Dermis microvascular lymphatic vessel endothelial cell (primary cell): Measurements from ENCODE around the gene RILPL1. TPM values are rescaled to one million over a fixed set of nuclear protein-coding genes. Genes with fewer than 3 reads are reported as not detected.
A peak's percentile ranks its signal among the peaks of the same experiment; 100 is the strongest.
"Not testable (repeated sequence)": the region's sequence is repeated elsewhere in the genome, so short reads cannot be mapped to it uniquely, and the experiment has no call there.

Experiments used
- DNase-seq, 2 donors: peaks; one replicate each; pipeline versions ENCODE4 v3.0.0 to v3.0.0-alpha.2; 2010; ENCODE audit warnings: low read depth in 2 of 2
- total RNA-seq: library from RNA; depleted of rRNA; stranded (reverse); fragments of >200 nt; gene quantifications from 2 replicates; pipeline ENCODE4 v1.2.1, GENCODE V29; 2014

RILPL1 gene
- total RNA-seq, 1 donor from 2014 or later: 3.1 TPM

- peak in 1 of 2 donors; percentile 19 for DNase-seq
These were observed 64.7 kb downstream of the RILPL1 start for GRCh38 chr12:123468786-123469185.

DNA sequence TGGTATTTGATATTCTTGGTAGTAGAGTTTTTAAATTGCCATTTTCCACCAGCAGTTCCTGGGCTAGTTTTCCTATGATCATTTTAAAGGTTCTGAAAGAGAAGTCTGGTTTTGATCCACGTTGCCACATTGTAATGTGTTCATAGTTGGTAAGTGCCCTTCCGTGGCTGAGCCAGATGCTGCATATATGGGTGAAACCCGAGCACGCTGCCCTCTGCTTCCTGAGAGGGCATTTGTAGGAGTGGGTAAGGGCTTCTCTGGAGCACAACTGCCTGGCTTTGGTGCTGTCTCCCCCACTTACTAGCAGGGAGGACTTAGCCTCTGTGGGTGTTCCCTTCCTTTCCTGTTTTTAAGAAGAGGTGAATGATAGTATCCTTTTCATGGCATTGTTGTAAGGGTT is 68.4 kb downstream of the RILPL1 start:
- DNase-seq: peak in 1 of 2 donors; percentile 19

DNA sequence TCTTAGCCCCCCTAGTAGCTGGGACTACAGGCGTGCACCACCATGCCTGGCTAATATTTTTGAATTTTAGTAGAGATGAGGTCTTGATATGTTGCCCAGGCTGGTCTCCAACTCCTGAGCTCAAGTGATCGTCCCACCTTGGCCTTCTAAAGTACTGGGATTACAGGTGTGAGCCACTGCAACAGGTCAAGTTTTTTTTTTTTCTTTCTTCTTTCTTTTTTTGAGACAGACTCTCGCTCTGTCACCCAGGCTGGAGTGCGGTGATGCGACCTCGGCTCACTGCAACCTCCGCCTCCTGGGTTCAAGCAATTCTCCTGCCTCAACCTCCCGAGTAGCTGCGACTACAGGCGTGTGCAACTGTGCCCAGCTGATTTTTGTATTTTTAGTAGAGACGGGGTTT is 70.3 kb downstream of the RILPL1 start:
- not testable (repeated sequence) for DNase-seq

DNA sequence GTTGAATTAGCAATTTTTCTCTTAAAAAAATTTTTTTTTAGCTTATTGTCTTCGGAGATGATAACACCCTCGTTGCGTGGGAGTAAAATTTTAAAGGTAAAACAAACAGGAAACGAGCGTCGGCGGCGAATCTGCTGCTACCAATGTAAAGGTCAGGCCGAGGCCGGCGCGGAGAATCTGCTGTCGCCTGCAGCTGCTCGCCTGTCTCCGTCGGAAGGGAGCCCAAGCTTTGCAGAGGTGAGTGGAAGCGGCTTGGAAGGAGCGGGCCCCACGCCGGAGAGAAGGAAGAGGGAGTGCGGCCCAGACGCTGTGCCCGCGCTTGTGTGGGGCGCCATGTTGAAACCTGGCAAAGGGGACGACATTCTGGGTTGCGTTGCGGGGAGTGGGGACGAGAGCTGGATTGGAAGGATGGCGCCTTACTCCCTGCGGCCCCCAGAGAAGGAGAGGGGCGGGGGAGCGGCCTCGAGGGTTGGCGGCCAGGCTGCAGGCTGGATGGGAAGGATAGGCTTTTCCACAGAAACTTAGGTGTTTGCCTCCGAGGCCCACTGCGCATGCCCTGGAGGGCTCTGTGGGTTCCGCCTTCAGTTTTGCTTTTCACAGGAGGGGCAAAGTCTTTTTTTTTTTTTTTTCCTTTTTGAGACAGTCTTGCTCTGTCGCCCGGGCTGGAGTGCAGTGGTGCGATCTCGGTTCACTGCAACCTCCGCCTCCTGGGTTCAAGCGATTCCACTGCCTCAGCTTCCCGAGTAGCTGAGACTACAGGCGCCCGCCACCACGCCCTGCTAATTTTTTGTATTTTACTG is 75.3 kb downstream of the RILPL1 start, which contains the start of gene SNRNP35:
Gene SNRNP35, plus strand, starts transcription at position 160 of the 800 bp plus-strand sequence. CDS start 7,402 bp downstream, outside the sequence.
- peak; percentile 72 to 84 for DNase-seq

DNA sequence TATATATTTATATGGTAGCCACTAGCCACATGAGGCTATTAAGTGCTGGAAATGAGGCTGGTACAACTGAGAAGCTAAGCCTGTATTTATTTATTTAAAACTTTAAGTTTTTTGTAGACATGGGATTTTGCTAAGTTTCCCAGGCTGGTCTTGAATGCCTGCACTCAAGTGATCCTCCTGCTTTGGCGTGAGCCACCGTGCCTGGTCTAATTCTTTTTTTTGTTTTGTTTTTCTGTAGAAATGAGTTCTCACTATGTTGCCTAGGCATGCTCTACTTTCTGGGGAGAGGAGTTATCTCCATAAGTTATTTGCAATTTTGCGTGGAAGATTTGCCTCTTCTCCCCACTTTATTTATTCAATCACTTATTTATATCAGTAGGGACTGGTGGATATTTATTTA is 80.4 kb downstream of the RILPL1 start:
- no peak for DNase-seq

GRCh38 chr12:123452276-123452550 is 81.3 kb downstream of the RILPL1 start:
- DNase-seq: not testable (repeated sequence)

DNA sequence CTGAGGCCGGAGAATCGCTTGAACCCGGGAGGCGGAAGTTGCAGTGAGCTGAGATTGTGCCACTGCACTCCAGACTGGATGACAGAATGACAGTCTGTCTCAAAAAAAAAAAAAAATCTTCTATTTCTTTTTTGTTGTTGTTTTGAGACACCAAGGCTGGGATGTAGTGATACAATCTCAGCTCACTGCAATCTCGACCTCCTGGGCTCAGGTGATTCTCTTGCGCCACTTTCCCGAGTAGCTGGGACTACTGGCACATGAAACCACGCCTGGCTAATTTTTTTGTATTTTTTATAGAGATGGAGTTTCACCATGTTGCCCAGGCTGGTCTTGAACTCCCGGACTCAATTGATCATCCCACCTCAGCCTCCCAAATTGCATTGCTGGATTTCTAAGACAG is 82.9 kb downstream of the RILPL1 start:
- DNase-seq: no peak

GRCh38 chr12:123449856-123450255 is 83.7 kb downstream of the RILPL1 start:
- no peak for DNase-seq

DNA sequence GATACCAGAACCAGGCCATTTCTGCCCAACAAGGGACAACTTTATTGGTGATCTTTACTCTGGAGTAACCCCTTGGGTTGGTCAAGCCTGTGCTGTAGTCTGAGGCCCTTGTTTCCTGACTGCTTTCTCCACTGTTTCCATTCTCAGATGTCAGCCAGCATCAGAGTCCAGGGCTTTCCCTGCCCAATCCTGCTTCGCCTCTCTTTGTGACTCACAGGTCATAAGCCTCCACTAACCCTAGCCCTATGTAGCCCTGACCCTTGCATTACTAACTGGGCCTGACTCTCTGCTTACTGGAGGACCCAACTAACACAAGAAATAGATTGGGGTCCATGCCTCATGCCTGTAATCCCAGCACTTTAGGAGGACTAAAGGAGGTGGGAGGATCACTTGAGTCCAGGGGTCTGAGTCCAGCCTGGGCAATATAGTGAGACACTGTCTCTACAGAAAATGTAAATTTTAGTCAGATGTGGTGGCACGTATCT is 84.2 kb downstream of the RILPL1 start:
- no peak for DNase-seq

GRCh38 chr12:123446333-123446713 is 87.2 kb downstream of the RILPL1 start:
- no peak for DNase-seq

GRCh38 chr12:123445388-123446332 is 87.9 kb downstream of the RILPL1 start:
- DNase-seq: peak in 1 of 2 donors; percentile 89

- peak in 1 of 2 donors; percentile 77 for DNase-seq
These were observed 89.2 kb downstream of the RILPL1 start for GRCh38 chr12:123444092-123445026.

- no peak for DNase-seq
These were observed 90.7 kb downstream of the RILPL1 start for GRCh38 chr12:123442774-123443173.

DNA sequence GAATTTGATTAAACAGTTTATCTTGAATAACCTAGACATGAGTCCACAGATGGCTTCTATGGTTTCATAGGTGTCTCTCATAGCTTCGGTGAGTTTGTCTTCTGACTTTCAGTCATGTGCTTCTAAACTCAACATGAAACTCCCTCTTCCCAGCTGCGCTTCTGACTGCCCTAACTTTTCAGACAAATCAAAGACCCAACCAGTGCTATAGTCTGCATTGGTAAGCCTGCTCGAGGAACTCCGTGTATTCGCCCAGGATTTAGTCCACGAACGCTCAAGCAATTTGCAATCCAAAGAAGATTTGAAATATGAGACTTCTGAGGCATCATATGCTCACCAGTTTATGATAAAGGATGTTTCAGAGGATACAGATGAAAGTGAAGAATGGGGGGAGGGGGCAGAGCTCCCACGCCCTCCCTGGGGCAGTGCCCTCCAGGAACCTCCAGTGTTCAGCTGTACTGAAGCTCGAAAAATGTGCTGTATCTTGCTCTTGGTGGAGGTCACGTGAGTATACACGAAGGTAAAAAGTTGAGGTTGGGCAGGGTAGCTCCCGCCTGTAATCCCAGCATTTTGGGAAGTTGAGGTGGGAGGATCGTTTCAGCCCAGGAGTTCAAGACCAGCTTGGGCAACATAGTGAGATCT is 91.9 kb downstream of the RILPL1 start:
- no peak for DNase-seq

DNA sequence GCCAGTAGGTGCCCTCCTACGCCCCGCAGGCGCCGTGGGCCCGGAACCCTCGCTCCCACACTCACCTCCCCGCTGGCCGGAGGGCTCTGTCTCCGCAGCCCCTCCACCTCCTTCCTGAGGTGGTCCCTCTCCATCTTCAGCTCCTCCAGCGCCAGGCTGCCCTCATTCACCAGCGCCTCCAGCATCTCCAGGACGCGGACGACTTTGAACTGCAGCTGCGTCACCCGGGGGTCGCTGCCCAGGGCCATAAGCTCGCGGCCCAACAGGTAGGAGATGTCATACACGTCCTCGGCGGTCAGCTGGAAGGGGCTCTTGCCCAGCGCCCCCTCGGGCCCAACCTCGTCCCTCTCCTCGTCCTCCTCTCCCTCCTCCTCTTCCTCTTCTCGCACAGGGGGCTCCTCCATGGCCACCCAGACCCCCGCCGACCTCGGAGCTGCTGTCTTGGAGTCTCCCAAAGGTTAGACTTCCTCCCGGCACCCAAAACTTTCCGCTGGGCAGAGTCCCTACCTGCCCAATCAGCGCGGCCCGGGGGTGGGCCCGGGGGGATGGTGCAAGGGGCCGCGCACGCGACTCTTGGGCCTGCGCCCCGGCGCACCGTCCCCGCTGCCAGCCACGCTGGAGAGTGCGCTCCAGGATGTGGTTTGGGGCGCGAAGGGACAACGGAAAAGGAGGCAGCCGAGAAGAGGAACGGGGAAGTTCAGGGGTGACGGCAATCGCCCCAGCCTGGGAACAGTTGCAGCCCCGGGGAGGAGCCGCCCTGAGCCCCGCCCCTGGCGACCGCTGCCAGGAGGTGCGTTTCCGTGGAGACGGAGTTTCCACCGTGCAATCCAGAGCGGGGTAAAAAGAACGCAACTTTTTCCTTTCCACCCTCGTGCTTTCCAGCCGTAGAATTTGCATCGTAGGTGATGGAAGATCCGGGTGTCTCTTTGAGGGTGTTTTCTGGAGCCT is 97.2 kb downstream of the RILPL1 start, which contains the start of gene RILPL2:
Gene RILPL2, minus strand, starts transcription at position 668 of the 948 bp plus-strand sequence. Its CDS starts 264 bp downstream, at position 404.
- peak; percentile 74 to 78 for DNase-seq

DNA sequence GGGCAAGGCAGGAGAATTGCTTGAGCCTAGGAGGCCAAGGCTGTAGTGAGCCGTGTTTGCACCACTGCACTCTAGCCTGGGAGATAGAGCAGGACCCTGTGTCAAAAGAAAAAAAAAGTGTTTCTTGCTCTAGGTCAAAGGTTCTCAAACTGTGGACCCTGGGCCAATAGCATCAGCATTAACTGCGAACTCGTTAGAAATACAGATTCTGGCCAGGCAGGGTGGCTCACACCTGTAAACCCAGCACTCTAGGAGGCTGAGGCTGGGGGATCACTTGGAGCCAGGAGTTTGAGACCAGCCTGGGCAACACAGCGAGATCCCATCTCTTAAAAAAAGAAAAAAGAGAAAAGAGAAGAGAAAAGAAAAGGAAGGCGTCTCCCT is 97.9 kb downstream of the RILPL1 start:
- DNase-seq: no peak

- DNase-seq: no peak
These were observed 99.9 kb downstream of the RILPL1 start for GRCh38 chr12:123433615-123434014.

GRCh38 chr12:123431951-123432817 is 101.3 kb downstream of the RILPL1 start:
- peak in 1 of 2 donors; percentile 18 for DNase-seq
